HCT116 (cell line): ENCODE results near the gene VDAC1. TPM values are rescaled to one million over a fixed set of nuclear protein-coding genes. Genes with fewer than 3 reads are reported as not detected.

ENCODE experiments used
- ATAC-seq: fragments of 200-7000 bp; cut with Tn5 transposase; 2 replicates; pipeline ENCODE4 v1.9.1; 2020; ENCODE audit warnings: mild to moderate bottlenecking, moderate library complexity
- BruUV-seq: library from RNA; stranded (reverse); fragments of 400-500 nt; replicated peaks from 2 replicates; lab custom pipeline; 2021; lab: Mats Ljungman, UMichigan
- CTCF ChIA-PET: fragments of 300-600 bp; sonication (Branson Sonifier 250); formaldehyde crosslinking; loops from one replicate; lab custom pipeline; 2021; ENCODE audit warnings: antibody characterized with exemption; lab: Charles Lee
- POLR2A ChIA-PET: fragments of 300-600, 350-600 bp; sonication (Branson Sonifier 250); formaldehyde crosslinking; loops from one replicate; lab custom pipeline; 2021; ENCODE audit warnings: antibody characterized with exemption; lab: Charles Lee
- RAD21 ChIA-PET, 2 experiments: fragments of 300-600 bp; sonication (Branson Sonifier 250); formaldehyde crosslinking; loops; one replicate each; lab custom pipeline; 2023; ENCODE audit warnings: low total read pairs in 2 of 2; ENCODE audit not compliant: uncharacterized antibody in 2 of 2, unreplicated experiment in 2 of 2, low non-redundant PET in 1 of 2; lab: Charles Lee
- DNase-seq: peaks from one replicate; pipeline ENCODE4 v3.0.0-alpha.2; 2010; ENCODE audit warnings: low read depth, low spot score
- H2AFZ ChIP-seq: fragments of 200-600 bp; shearing (Covaris generic), sonication (generic); 2 replicates; pipeline ENCODE4 v1.6.1; 2017; ENCODE audit warnings: low read depth, mixed run types, mixed read lengths, antibody characterized with exemption, low read length; ENCODE audit not compliant: poor library complexity, severe bottlenecking
- H3K27ac ChIP-seq: 2 replicates; pipeline ENCODE4 v1.5.1; 2012; ENCODE audit warnings: low read depth, low read length
- H3K27me3 ChIP-seq: fragments of 200-600 bp; sonication (generic); 2 replicates; pipeline ENCODE4 v1.6.1; 2016; ENCODE audit warnings: mixed run types, low read length, mixed read lengths; ENCODE audit not compliant: insufficient read depth
- H3K36me3 ChIP-seq, 2 experiments: fragments of 200-500 bp in 1 of 2; fragments of 200-600 bp in 1 of 2; sonication (Bioruptor generic) in 1 of 2; sonication (generic) in 1 of 2; 2 replicates each; pipeline versions ENCODE4 v1.5.1 to v1.6.1; 2014 to 2016; ENCODE audit warnings: low read length in 2 of 2, inconsistent platforms in 1 of 2, mixed read lengths in 1 of 2, mixed run types in 1 of 2; ENCODE audit not compliant: insufficient read depth in 2 of 2, control insufficient read depth in 1 of 2
- H3K4me1 ChIP-seq, 2 experiments: fragments of 200-600 bp in 1 of 2; sonication (generic) in 1 of 2; 2 replicates each; pipeline versions ENCODE4 v1.5.1 to v1.6.1; 2012 to 2017; ENCODE audit warnings: low read length in 2 of 2, inconsistent platforms in 1 of 2, mild to moderate bottlenecking in 1 of 2, mixed read lengths in 1 of 2, mixed run types in 1 of 2, moderate library complexity in 1 of 2; ENCODE audit not compliant: insufficient read depth in 2 of 2, control insufficient read depth in 1 of 2
- H3K4me2 ChIP-seq: fragments of 200-600 bp; sonication (generic); 2 replicates; pipeline ENCODE4 v1.6.1; 2017; ENCODE audit warnings: mixed run types, low read length, mixed read lengths
- H3K4me3 ChIP-seq, 2 experiments: fragments of 200-600 bp in 1 of 2; sonication (generic) in 1 of 2; replicated peaks in 1 of 2; 2 replicates each; pipeline ENCODE4 v1.5.1; 2011 to 2016; ENCODE audit warnings: low read length in 2 of 2, control low read depth in 1 of 2, low read depth in 1 of 2, mild to moderate bottlenecking in 1 of 2, mixed read lengths in 1 of 2, mixed run types in 1 of 2
- H3K79me2 ChIP-seq: fragments of 200-600 bp; sonication (generic); 2 replicates; pipeline ENCODE4 v1.6.1; 2017; ENCODE audit warnings: mild to moderate bottlenecking, mixed run types, low read length, moderate library complexity, mixed read lengths; ENCODE audit not compliant: insufficient read depth
- H3K9ac ChIP-seq: fragments of 200-600 bp; sonication (generic); 2 replicates; pipeline ENCODE4 v1.6.1; 2016; ENCODE audit warnings: low read length, mixed read lengths
- H3K9me2 ChIP-seq: fragments of 200-600 bp; sonication (generic), shearing (Covaris generic); 2 replicates; pipeline ENCODE4 v1.6.1; 2017; ENCODE audit warnings: mixed run types, mild to moderate bottlenecking, moderate library complexity; ENCODE audit not compliant: insufficient read depth
- H3K9me3 ChIP-seq, 2 experiments: fragments of 200-500 bp in 1 of 2; fragments of 200-600 bp in 1 of 2; sonication (Bioruptor generic) in 1 of 2; sonication (generic) in 1 of 2; 2 replicates each; pipeline ENCODE4 v1.6.1; 2014 to 2017; ENCODE audit warnings: low read length in 2 of 2, mixed read lengths in 2 of 2, inconsistent platforms in 1 of 2, low read depth in 1 of 2, mild to moderate bottlenecking in 1 of 2, mixed run types in 1 of 2, moderate library complexity in 1 of 2; ENCODE audit not compliant: control insufficient read depth in 1 of 2, insufficient read depth in 1 of 2
- H4K20me1 ChIP-seq: fragments of 200-600 bp; sonication (generic), shearing (Covaris generic); 2 replicates; pipeline ENCODE4 v1.6.1; 2017; ENCODE audit warnings: mixed run types, mild to moderate bottlenecking, moderate library complexity; ENCODE audit not compliant: insufficient read depth
- ATF3 ChIP-seq: IDR thresholded peaks from 2 replicates; pipeline ENCODE4 v1.6.1; 2012
- CTCF ChIP-seq, 3 experiments: fragments of 200-600 bp in 1 of 3; sonication (generic) in 1 of 3; IDR thresholded peaks in 2 of 3; conservative IDR thresholded peaks in 1 of 3; 2 replicates each; pipeline ENCODE4 v1.5.1; 2012 to 2017; ENCODE audit warnings: low read depth in 2 of 3, low read length in 2 of 3, antibody characterized with exemption in 1 of 3, borderline replicate concordance in 1 of 3, control low read depth in 1 of 3, mild to moderate bottlenecking in 1 of 3, mixed read lengths in 1 of 3, mixed run types in 1 of 3, moderate library complexity in 1 of 3; ENCODE audit not compliant: insufficient read depth in 1 of 3
- EZH2 ChIP-seq: fragments of 200-600 bp; sonication (generic); IDR thresholded peaks from 2 replicates; pipeline ENCODE4 v1.6.1; 2017; ENCODE audit warnings: antibody characterized with exemption, mixed run types
- EZH2phosphoT487 ChIP-seq: fragments of 200-600 bp; IDR thresholded peaks from 2 replicates; pipeline ENCODE4 v1.6.1; 2018; ENCODE audit warnings: antibody characterized with exemption, borderline replicate concordance
- FOSL1 ChIP-seq: IDR thresholded peaks from 2 replicates; pipeline ENCODE4 v1.6.1; 2012; ENCODE audit warnings: low read depth
- POLR2A ChIP-seq: IDR thresholded peaks from 2 replicates; pipeline ENCODE4 v1.7.0; 2011; ENCODE audit warnings: borderline replicate concordance; ENCODE audit not compliant: insufficient read depth, insufficient read length; ENCODE audit errors: extremely low read depth
- POLR2AphosphoS5 ChIP-seq: IDR thresholded peaks from 2 replicates; pipeline ENCODE4 v1.6.1; 2011; ENCODE audit warnings: mild to moderate bottlenecking, low read depth, low read length, moderate library complexity
- SIN3A ChIP-seq: IDR thresholded peaks from 2 replicates; pipeline ENCODE4 v1.6.1; 2012; ENCODE audit warnings: low read depth
- SRF ChIP-seq: IDR thresholded peaks from 2 replicates; pipeline ENCODE4 v1.6.1; 2012; ENCODE audit warnings: low read depth
- TCF7L2 ChIP-seq: IDR thresholded peaks from 2 replicates; pipeline ENCODE4 v1.7.0; 2011; ENCODE audit warnings: borderline replicate concordance, inconsistent platforms; ENCODE audit not compliant: insufficient read depth, insufficient read length; ENCODE audit errors: extremely low read depth
- ZBTB33 ChIP-seq: IDR thresholded peaks from 2 replicates; pipeline ENCODE4 v1.6.1; 2011; ENCODE audit warnings: mild to moderate bottlenecking, low read length, moderate library complexity; ENCODE audit not compliant: insufficient replicate concordance; ENCODE audit errors: extremely low read depth
- ZFX ChIP-seq: fragments of 450-650 bp; IDR thresholded peaks from 2 replicates; pipeline ENCODE4 v1.6.1; 2017
- ZNF274 ChIP-seq: fragments of 200-500 bp; sonication (Bioruptor generic); IDR thresholded peaks from 2 replicates; pipeline ENCODE4 v1.6.1; 2014; ENCODE audit warnings: mild to moderate bottlenecking, low read depth, low read length, inconsistent platforms
- intact Hi-C: fragments of 100-400 bp; cut with micrococcal nuclease; formaldehyde crosslinking; loops from 2 replicates; pipeline ENCODE4 v1.10.0; 2022
- total RNA-seq: library from RNA; stranded (reverse); gene quantifications from one replicate; pipeline ENCODE4 v1.2.1, GENCODE V29; 2021; ENCODE audit not compliant: unreplicated experiment

VDAC1 gene
- total RNA-seq, 1 experiment from 2014 or later: 269 TPM

- Histone ChIP-seq H3K9me2 (no peaks in the 10 kb centered on the region), H3K4me1 (no peaks in the 10 kb centered on the region), H3K79me2 (peaks cover 85% of the 10 kb centered on the region), H3K4me2 (no peak overlapping the region), H3K27me3 (no peaks in the 10 kb centered on the region), H2AFZ (no peak overlapping the region), H3K9me3 (no peaks in the 10 kb centered on the region), H3K27ac (no peak overlapping the region), H3K9ac (no peak overlapping the region), H3K4me3 (no peak overlapping the region), H4K20me1 (peaks cover 9% of the 10 kb centered on the region; the same call in 1 of the 2 replicates), H3K36me3 (peaks cover 51% of the 10 kb centered on the region in 2 experiments)
- no peak for ATAC-seq
- no peak for TF ChIP-seq EZH2
- TF ChIP-seq FOSL1: no peak
- no peak for TF ChIP-seq CTCF (IDR thresholded peaks at IDR 0.05 in 2 of 3, conservative IDR thresholded peaks at IDR 0.05 in 1 of 3; ENCODE audit: borderline replicate concordance in 1 of 3, insufficient read depth in 1 of 3, low read depth in 2 of 3, low read length in 2 of 3)
- no peak for TF ChIP-seq ATF3
- TF ChIP-seq SRF: no peak
- TF ChIP-seq ZFX: no peak
- TF ChIP-seq ZBTB33: no peak
- no peak for TF ChIP-seq ZNF274
- TF ChIP-seq EZH2phosphoT487: no peak
- TF ChIP-seq POLR2A: no peak
- TF ChIP-seq SIN3A: no peak
- TF ChIP-seq POLR2AphosphoS5: no peak
- TF ChIP-seq TCF7L2: no peak
- ChIA-PET POLR2A (no interaction called here), CTCF (no interaction called here), RAD21 (no interaction called here)
- intact Hi-C loops: no loop called here
- no TSS peak for BruUV-seq
- no peak for DNase-seq
Observed at GRCh38 chr5:133983674-133984073, 21.1 kb downstream of the VDAC1 start.
